Hair follicular keratinocyte (primary cell): ENCODE data around the gene GOLGA6L6. TPM values are rescaled to one million over a fixed set of nuclear protein-coding genes. Genes with fewer than 3 reads are reported as not detected.

Experiments
- total RNA-seq: library from RNA; depleted of rRNA; stranded (reverse); fragments of >200 nt; gene quantifications from 2 replicates; pipeline ENCODE4 v1.2.3, GENCODE V29; 2015

GOLGA6L6 gene, protein sequence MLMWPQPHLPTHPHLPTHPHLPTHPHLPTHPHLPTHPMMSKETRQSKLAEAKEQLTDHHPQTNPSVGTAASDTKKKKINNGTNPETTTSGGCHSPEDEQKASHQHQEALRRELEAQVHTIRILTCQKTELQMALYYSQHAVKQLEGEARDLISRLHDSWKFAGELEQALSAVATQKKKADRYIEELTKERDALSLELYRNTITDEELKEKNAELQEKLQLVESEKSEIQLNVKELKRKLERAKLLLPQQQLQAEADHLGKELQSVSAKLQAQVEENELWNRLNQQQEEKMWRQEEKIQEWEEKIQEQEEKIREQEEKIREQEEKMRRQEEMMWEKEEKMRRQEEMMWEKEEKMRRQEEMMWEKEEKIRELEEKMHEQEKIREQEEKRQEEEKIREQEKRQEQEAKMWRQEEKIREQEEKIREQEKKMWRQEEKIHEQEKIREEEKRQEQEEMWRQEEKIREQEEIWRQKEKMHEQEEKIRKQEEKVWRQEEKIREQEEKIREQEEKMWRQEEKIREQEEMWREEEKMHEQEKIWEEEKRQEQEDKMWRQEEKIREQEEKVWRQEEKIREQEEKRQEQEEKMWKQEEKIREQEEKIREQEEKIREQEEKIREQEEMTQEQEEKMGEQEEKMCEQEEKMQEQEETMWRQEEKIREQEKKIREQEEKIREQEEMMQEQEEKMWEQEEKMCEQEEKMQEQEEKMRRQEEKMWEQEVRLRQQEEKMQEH
- not detected in 2 replicates for total RNA-seq

DNA sequence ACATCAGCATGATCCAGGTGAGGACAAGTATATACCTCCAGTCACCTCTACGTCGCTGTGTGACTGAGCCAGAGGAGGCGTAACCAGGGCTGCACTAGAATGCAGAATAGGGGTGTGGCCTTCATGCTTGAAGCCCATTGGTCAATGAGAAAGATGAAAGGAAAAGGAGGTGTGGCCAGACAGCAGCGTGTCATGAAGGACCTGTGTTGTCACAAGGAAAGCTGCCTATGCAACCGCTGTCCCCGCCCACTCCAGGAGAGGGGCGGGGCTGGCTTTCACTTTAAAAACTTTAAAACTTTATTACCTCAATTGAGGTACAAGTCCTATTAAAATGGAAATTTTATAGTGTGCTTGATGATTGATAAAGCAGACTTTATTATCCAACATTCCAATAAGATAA lies at the start of gene GOLGA6L6:
Gene GOLGA6L6, minus strand, starts transcription at position 101 of the 400 bp plus-strand sequence. Its CDS starts 91 bp downstream, at position 10.

